H9 (cell line): ENCODE results near the gene QSOX1. TPM values are rescaled to one million over a fixed set of nuclear protein-coding genes. Genes with fewer than 3 reads are reported as not detected.

Source experiments
- DNase-seq: peaks from one replicate; pipeline ENCODE4 v3.0.0-alpha.2; 2017
- H2AFZ ChIP-seq: one replicate; pipeline ENCODE4 v1.6.1; 2013; ENCODE audit warnings: mild to moderate bottlenecking, low read length, control low read depth, moderate library complexity
- H2AK5ac ChIP-seq: 2 replicates; pipeline ENCODE4 v1.6.1; 2013; ENCODE audit warnings: low read length, control low read depth, mixed read lengths; ENCODE audit not compliant: insufficient read length
- H2BK120ac ChIP-seq: one replicate; pipeline ENCODE4 v1.6.1; 2013; ENCODE audit warnings: low read depth, mild to moderate bottlenecking, low read length, control low read depth, inconsistent platforms; ENCODE audit not compliant: poor library complexity, severe bottlenecking
- H2BK12ac ChIP-seq: 2 replicates; pipeline ENCODE4 v1.6.1; 2013; ENCODE audit warnings: low read length, control low read depth, mixed read lengths, low read depth; ENCODE audit not compliant: insufficient read length
- H2BK15ac ChIP-seq: 2 replicates; pipeline ENCODE4 v1.6.1; 2013; ENCODE audit warnings: low read depth, low read length, control low read depth
- H2BK20ac ChIP-seq: one replicate; pipeline ENCODE4 v1.6.1; 2013; ENCODE audit warnings: low read depth, mild to moderate bottlenecking, low read length, control low read depth, inconsistent platforms; ENCODE audit not compliant: poor library complexity, severe bottlenecking
- H2BK5ac ChIP-seq: 2 replicates; pipeline ENCODE4 v1.6.1; 2013; ENCODE audit warnings: low read length, control low read depth, mixed read lengths; ENCODE audit not compliant: insufficient read length
- H3K14ac ChIP-seq: 2 replicates; pipeline ENCODE4 v1.6.1; 2013; ENCODE audit warnings: low read length, control low read depth; ENCODE audit not compliant: insufficient read depth
- H3K18ac ChIP-seq: 2 replicates; pipeline ENCODE4 v1.6.1; 2013; ENCODE audit warnings: low read depth, mild to moderate bottlenecking, mixed read lengths, low read length, control low read depth; ENCODE audit not compliant: insufficient read length
- H3K23ac ChIP-seq: 2 replicates; pipeline ENCODE4 v1.6.1; 2013; ENCODE audit warnings: low read length, control low read depth, mixed read lengths, low read depth; ENCODE audit not compliant: insufficient read length
- H3K23me2 ChIP-seq: 2 replicates; pipeline ENCODE4 v1.6.1; 2013; ENCODE audit warnings: low read depth, mild to moderate bottlenecking, mixed read lengths, low read length, control low read depth; ENCODE audit not compliant: insufficient read length, poor library complexity, severe bottlenecking
- H3K27ac ChIP-seq: 2 replicates; pipeline ENCODE4 v1.5.1; 2013; ENCODE audit warnings: low read length, control low read depth, mixed read lengths, low read depth; ENCODE audit not compliant: insufficient read length
- H3K27me3 ChIP-seq: 2 replicates; pipeline ENCODE4 v1.6.1; 2013; ENCODE audit warnings: low read length, control low read depth, inconsistent platforms; ENCODE audit not compliant: insufficient read depth
- H3K4ac ChIP-seq: 2 replicates; pipeline ENCODE4 v1.6.1; 2013; ENCODE audit warnings: low read depth, mild to moderate bottlenecking, control low read depth, inconsistent platforms, low read length, moderate library complexity
- H3K4me1 ChIP-seq: 2 replicates; pipeline ENCODE4 v1.6.1; 2013; ENCODE audit warnings: low read length, control low read depth, inconsistent platforms; ENCODE audit not compliant: insufficient read depth
- H3K4me2 ChIP-seq: 2 replicates; pipeline ENCODE4 v1.6.1; 2013; ENCODE audit warnings: low read length, control low read depth, mixed read lengths; ENCODE audit not compliant: insufficient read length, insufficient read depth
- H3K56ac ChIP-seq: 2 replicates; pipeline ENCODE4 v1.6.1; 2013; ENCODE audit warnings: low read depth, mild to moderate bottlenecking, mixed read lengths, low read length, control low read depth; ENCODE audit not compliant: insufficient read length
- H3K79me1 ChIP-seq: 2 replicates; pipeline ENCODE4 v1.6.1; 2013; ENCODE audit warnings: low read depth, mild to moderate bottlenecking, moderate library complexity, low read length, control low read depth, inconsistent platforms; ENCODE audit not compliant: insufficient read depth, poor library complexity, severe bottlenecking
- H3K79me2 ChIP-seq: 2 replicates; pipeline ENCODE4 v1.6.1; 2013; ENCODE audit warnings: low read length, control low read depth, inconsistent platforms; ENCODE audit not compliant: insufficient read depth
- H3K9ac ChIP-seq: 2 replicates; pipeline ENCODE4 v1.6.1; 2013; ENCODE audit warnings: low read length, control low read depth, mixed read lengths; ENCODE audit not compliant: insufficient read length; ENCODE audit errors: extremely low read depth
- H3K9me3 ChIP-seq: one replicate; pipeline ENCODE4 v1.6.1; 2013; ENCODE audit warnings: low read depth, low read length, inconsistent platforms; ENCODE audit not compliant: control insufficient read depth
- H3T11ph ChIP-seq: one replicate; pipeline ENCODE4 v1.6.1; 2013; ENCODE audit warnings: mild to moderate bottlenecking, low read length, control low read depth, inconsistent platforms
- H4K20me1 ChIP-seq: one replicate; pipeline ENCODE4 v1.6.1; 2013; ENCODE audit not compliant: control insufficient read depth, insufficient read length, insufficient read depth
- H4K5ac ChIP-seq: 2 replicates; pipeline ENCODE4 v1.6.1; 2013; ENCODE audit warnings: low read depth, mild to moderate bottlenecking, mixed read lengths, low read length, control low read depth; ENCODE audit not compliant: insufficient read length
- H4K8ac ChIP-seq: replicated peaks from 2 replicates; pipeline ENCODE4 v1.6.1; 2013; ENCODE audit warnings: low read length, control low read depth, mixed read lengths, low read depth; ENCODE audit not compliant: insufficient read length
- H4K91ac ChIP-seq: 2 replicates; pipeline ENCODE4 v1.6.1; 2013; ENCODE audit warnings: low read depth, mild to moderate bottlenecking, moderate library complexity, mixed read lengths, low read length, control low read depth; ENCODE audit not compliant: insufficient read length
- H3K27ac Mint-ChIP-seq, 3 experiments: 2 replicates in 2 of 3; 3 replicates in 1 of 3; pipeline ENCODE4 v1.8.0; 2020 to 2021; ENCODE audit warnings: mixed read lengths in 3 of 3, mild to moderate bottlenecking in 1 of 3, moderate library complexity in 1 of 3
- H3K27me3 Mint-ChIP-seq: 2 replicates; pipeline ENCODE4 v1.8.0; 2021; ENCODE audit warnings: low read depth, mild to moderate bottlenecking, moderate library complexity, mixed read lengths
- H3K36me3 Mint-ChIP-seq, 3 experiments: 2 replicates in 2 of 3; 3 replicates in 1 of 3; pipeline ENCODE4 v1.8.0; 2020 to 2021; ENCODE audit warnings: low read depth in 3 of 3, mixed read lengths in 3 of 3; ENCODE audit not compliant: insufficient read depth in 1 of 3
- H3K4me1 Mint-ChIP-seq, 2 experiments: 2 replicates each; pipeline ENCODE4 v1.8.0; 2020; ENCODE audit warnings: mixed read lengths in 2 of 2
- H3K4me3 Mint-ChIP-seq, 2 experiments: 2 replicates in 1 of 2; 3 replicates in 1 of 2; pipeline ENCODE4 v1.8.0; 2020 to 2021; ENCODE audit warnings: mild to moderate bottlenecking in 2 of 2, mixed read lengths in 2 of 2, moderate library complexity in 1 of 2
- H3K9me3 Mint-ChIP-seq, 2 experiments: 2 replicates in 1 of 2; 3 replicates in 1 of 2; pipeline ENCODE4 v1.8.0; 2020; ENCODE audit warnings: mild to moderate bottlenecking in 2 of 2, mixed read lengths in 2 of 2, moderate library complexity in 1 of 2
- CTCF ChIP-seq: fragments of 200-600 bp; sonication (generic); conservative IDR thresholded peaks from 3 replicates; pipeline ENCODE4 v1.8.0; 2021; ENCODE audit warnings: antibody characterized with exemption, mild to moderate bottlenecking
- WGBS: extraction: QIAGEN DNeasy Blood & Tissue Kit; methylation state at CpG from one replicate; pipeline ENCODE4 v1.1.7; 2013; ENCODE audit warnings: missing lambda C conversion rate, low lambda C conversion rate, mixed read lengths; ENCODE audit not compliant: insufficient read length; ENCODE audit errors: extremely low coverage; 5-methylcytosine and 5-hydroxymethylcytosine counted together
- total RNA-seq: library from RNA; stranded (reverse); gene quantifications from 2 replicates; pipeline ENCODE4 v1.2.1, GENCODE V29; 2021

The QSOX1 gene
- total RNA-seq, 1 experiment from 2014 or later, result 79.2 TPM

- H3K79me1 ChIP-seq, result no peaks in the 10 kb centered on the region
- H2BK15ac ChIP-seq, result no peak overlapping the region
- H3K14ac ChIP-seq, result no peak overlapping the region
- H4K5ac ChIP-seq, result no peak overlapping the region
- H3K4me1 Mint-ChIP-seq, result peaks cover 0 to 23% of the 10 kb centered on the region in 2 experiments; a peak in 2 of 4 replicates
- H3K23ac ChIP-seq, result no peak overlapping the region
- no peak overlapping the region for H2AK5ac ChIP-seq
- no peak overlapping the region for H2BK20ac ChIP-seq
- DNase-seq, result no peak
- H3K27ac ChIP-seq, result no peak overlapping the region
- no peak overlapping the region for H2BK120ac ChIP-seq
- WGBS, result no CpG with 5 or more reads among the region's 7 CpGs
- H3K4me1 ChIP-seq, result no peaks in the 10 kb centered on the region
- H3T11ph ChIP-seq, result no peak overlapping the region
- no peak for TF ChIP-seq CTCF
- no peaks in the 10 kb centered on the region for H3K79me2 ChIP-seq
- no peak overlapping the region for H2BK5ac ChIP-seq
- no peaks in the 10 kb centered on the region for H4K20me1 ChIP-seq
- no peak overlapping the region for H2AFZ ChIP-seq
- H4K91ac ChIP-seq, result no peak overlapping the region
- H3K4me2 ChIP-seq, result no peak overlapping the region
- no peak overlapping the region for H2BK12ac ChIP-seq
- H4K8ac ChIP-seq, result no peak overlapping the region
- H3K36me3 Mint-ChIP-seq, result peaks cover 25 to 55% (median 41%) of the 10 kb centered on the region in 3 experiments; a peak in 6 of 7 replicates
- no peak overlapping the region for H3K4ac ChIP-seq
- H3K9me3 Mint-ChIP-seq, result no peaks in the 10 kb centered on the region
- H3K18ac ChIP-seq, result no peak overlapping the region
- no peaks in the 10 kb centered on the region for H3K23me2 ChIP-seq
- no peak overlapping the region for H3K56ac ChIP-seq
- no peak overlapping the region for H3K9ac ChIP-seq
- peaks cover 1% of the 10 kb centered on the region; the same call in 1 of the 2 replicates for H3K27me3 Mint-ChIP-seq
- H3K9me3 ChIP-seq, result no peaks in the 10 kb centered on the region
- H3K27me3 ChIP-seq, result no peaks in the 10 kb centered on the region
- H3K4me3 Mint-ChIP-seq, result no peak overlapping the region; a peak in 1 of 5 replicates
- H3K27ac Mint-ChIP-seq, result no peak overlapping the region; a peak in 4 of 7 replicates
These were observed 37.5 kb downstream of the QSOX1 start for GRCh38 chr1:180192172-180192571.
